ENCODE data around the gene CCNQ.
A peak's percentile ranks its signal among the peaks of the same experiment; 100 is the strongest.

Gene CCNQ

GRCh38 chrX:153600032-153600373 lies 1.1 kb upstream of the CCNQ start:
- peak; percentile 6 for DNase-seq (ENCODE audit: low read depth)
- no peak for TF ChIP-seq CTCF (IDR thresholded peaks at IDR 0.05; ENCODE audit: low read length, missing control alignments)
- H3K4me3 ChIP-seq (replicated peaks; ENCODE audit: low read depth, low read length): peak overlapping the region; percentile 68

- no peak for TF ChIP-seq CTCF (IDR thresholded peaks at IDR 0.05; ENCODE audit: low read length, missing control alignments)
- peak; percentile 87 for DNase-seq (ENCODE audit: low read depth)
- peak overlapping the region; percentile 68 for H3K4me3 ChIP-seq (replicated peaks; ENCODE audit: low read depth, low read length)
These were observed 473 bp upstream of the CCNQ start for GRCh38 chrX:153599192-153600031.

GRCh38 chrX:153596981-153597750 lies 1.8 kb downstream of the CCNQ start:
- no peak overlapping the region for H3K4me3 ChIP-seq (replicated peaks; ENCODE audit: low read depth, low read length)
- no peak for TF ChIP-seq CTCF (IDR thresholded peaks at IDR 0.05; ENCODE audit: low read length, missing control alignments)
- DNase-seq (ENCODE audit: low read depth): no peak

GRCh38 chrX:153595859-153596857 lies 2.8 kb downstream of the CCNQ start:
- H3K4me3 ChIP-seq (replicated peaks; ENCODE audit: low read depth, low read length): no peak overlapping the region
- no peak for DNase-seq (ENCODE audit: low read depth)
- no peak for TF ChIP-seq CTCF (IDR thresholded peaks at IDR 0.05; ENCODE audit: low read length, missing control alignments)

GRCh38 chrX:153595387-153595786 lies 3.6 kb downstream of the CCNQ start:
- no peak overlapping the region for H3K4me3 ChIP-seq (replicated peaks; ENCODE audit: low read depth, low read length)
- no peak for TF ChIP-seq CTCF (IDR thresholded peaks at IDR 0.05; ENCODE audit: low read length, missing control alignments)

GRCh38 chrX:153593811-153594500 lies 5.0 kb downstream of the CCNQ start:
- no peak for DNase-seq (ENCODE audit: low read depth)
- no peak overlapping the region for H3K4me3 ChIP-seq (replicated peaks; ENCODE audit: low read depth, low read length)
- no peak for TF ChIP-seq CTCF (IDR thresholded peaks at IDR 0.05; ENCODE audit: low read length, missing control alignments)

More at GRCh38 chrX:153595387-153595786, 3.6 kb downstream of the CCNQ start:
- DNase-seq (ENCODE audit: low read depth): no peak

Data from fibroblast of pulmonary artery (primary cell).